Measurements from ENCODE around the gene MXRA8.
A peak's percentile ranks its signal among the peaks of the same experiment; 100 is the strongest.

MXRA8 gene

GRCh38 chr1:1309251-1310108, 48.9 kb downstream of the MXRA8 start:
- no peaks in the 10 kb centered on the region for H3K27me3 ChIP-seq (replicated peaks; ENCODE audit: insufficient read depth, low read length)
- no peak for TF ChIP-seq CTCF (IDR thresholded peaks at IDR 0.05; ENCODE audit: low read length)
- no peak for TF ChIP-seq EZH2 (optimal IDR thresholded peaks at IDR 0.05; ENCODE audit: low read depth, low read length)
- no peak for TF ChIP-seq EZH2phosphoT487 (IDR thresholded peaks at IDR 0.05; ENCODE audit: low read length)
- no peaks in the 10 kb centered on the region for H3K9me2 ChIP-seq (replicated peaks; ENCODE audit: insufficient read depth, low read length)
- H3K9ac ChIP-seq (ENCODE audit: low read length) = peak overlapping the region; percentile 92
- H3K4me2 ChIP-seq (ENCODE audit: low read depth, low read length) = peak overlapping the region; percentile 97
- H3K4me3 ChIP-seq (ENCODE audit: low read length) = peak overlapping the region; percentile 97
- H3K27ac ChIP-seq (ENCODE audit: low read length) = no peak overlapping the region
- H3K4me1 ChIP-seq (ENCODE audit: low read length) = peaks cover 10% of the 10 kb centered on the region
- peak overlapping the region; percentile 82 for H2AFZ ChIP-seq (ENCODE audit: low read length)
- no peaks in the 10 kb centered on the region for H4K20me1 ChIP-seq (ENCODE audit: insufficient read depth, low read length)
- peak; percentile 35 for DNase-seq
- peaks cover 61% of the 10 kb centered on the region for H3K79me2 ChIP-seq (ENCODE audit: low read length)
- H3K36me3 ChIP-seq (replicated peaks; ENCODE audit: insufficient read depth, low read length) = 0 out of 2 replicates have a peak, but pooled peaks cover 2% of the 10 kb centered on the region
- H3K9me3 ChIP-seq (replicated peaks; ENCODE audit: insufficient read depth, low read length) = no peaks in the 10 kb centered on the region
- peaks cover 3% of the 10 kb centered on the region; the same call in 1 of the 2 replicates for H3F3A ChIP-seq (ENCODE audit: insufficient read depth, low read length)

- H3K27ac ChIP-seq (ENCODE audit: low read length) = peak overlapping the region; percentile 53; the same call in 1 of the 2 replicates
Observed at GRCh38 chr1:1308756-1309250, 49.6 kb downstream of the MXRA8 start.

More at GRCh38 chr1:1308756-1309250, 49.6 kb downstream of the MXRA8 start:
- no peaks in the 10 kb centered on the region for H3K27me3 ChIP-seq (replicated peaks; ENCODE audit: insufficient read depth, low read length)
- peaks cover 55% of the 10 kb centered on the region for H3K79me2 ChIP-seq (ENCODE audit: low read length)
- H3K36me3 ChIP-seq (replicated peaks; ENCODE audit: insufficient read depth, low read length) = no peaks in the 10 kb centered on the region
- H2AFZ ChIP-seq (ENCODE audit: low read length) = peak overlapping the region; percentile 82
- H3K9me2 ChIP-seq (replicated peaks; ENCODE audit: insufficient read depth, low read length) = no peaks in the 10 kb centered on the region
- peak overlapping the region; percentile 97 for H3K4me2 ChIP-seq (ENCODE audit: low read depth, low read length)
- peak overlapping the region; percentile 92 for H3K9ac ChIP-seq (ENCODE audit: low read length)
- H3K9me3 ChIP-seq (replicated peaks; ENCODE audit: insufficient read depth, low read length) = no peaks in the 10 kb centered on the region
- peaks cover 3% of the 10 kb centered on the region; the same call in 1 of the 2 replicates for H3F3A ChIP-seq (ENCODE audit: insufficient read depth, low read length)
- no peak for DNase-seq
- H3K4me1 ChIP-seq (ENCODE audit: low read length) = peaks cover 10% of the 10 kb centered on the region
- H4K20me1 ChIP-seq (ENCODE audit: insufficient read depth, low read length) = no peaks in the 10 kb centered on the region
- peak overlapping the region; percentile 97 for H3K4me3 ChIP-seq (ENCODE audit: low read length)
- no peak for TF ChIP-seq EZH2 (optimal IDR thresholded peaks at IDR 0.05; ENCODE audit: low read depth, low read length)
- TF ChIP-seq EZH2phosphoT487 (IDR thresholded peaks at IDR 0.05; ENCODE audit: low read length) = no peak
- TF ChIP-seq CTCF (IDR thresholded peaks at IDR 0.05; ENCODE audit: low read length) = no peak
